ENCODE data around the gene TSPO.

TSPO gene

DNA sequence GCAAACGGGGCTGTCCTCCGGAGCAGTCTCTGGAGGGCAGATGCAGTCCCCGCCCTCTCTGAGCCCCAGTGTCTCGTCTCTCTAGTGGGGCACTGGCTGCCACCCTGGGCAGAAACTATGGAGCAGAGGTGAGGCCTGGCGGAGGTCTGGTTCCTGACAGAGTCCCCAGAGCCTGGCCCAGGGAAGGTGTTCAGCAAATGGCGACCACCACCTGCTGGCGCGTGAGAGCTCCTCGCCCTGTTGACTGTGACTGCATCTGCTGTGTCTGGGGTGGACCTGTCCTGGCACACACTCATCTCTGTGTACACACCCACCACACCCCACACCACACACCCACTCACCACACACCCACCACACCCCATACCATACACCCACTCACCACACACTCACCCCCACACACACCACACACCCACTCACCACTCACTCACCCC is 53.9 kb downstream of the TSPO start:
- no peaks in the 10 kb centered on the region for H3K27me3 ChIP-seq (ENCODE audit: control insufficient read depth in 1 of 2, insufficient read depth in 2 of 2, low read length in 2 of 2)
- H3K36me3 ChIP-seq (ENCODE audit: control insufficient read depth in 2 of 2, insufficient read depth in 2 of 2, low read length in 2 of 2), result peaks cover 0 to 7% of the 10 kb centered on the region in 2 donors
- no peak overlapping the region for H3K9ac ChIP-seq (ENCODE audit: low read length in 2 of 2)
- H3K4me3 ChIP-seq (ENCODE audit: low read length in 2 of 2), result no peak overlapping the region
- H3K9me3 ChIP-seq (ENCODE audit: control insufficient read depth in 2 of 2, low read length in 2 of 2), result no peaks in the 10 kb centered on the region
- no peaks in the 10 kb centered on the region for H3K4me1 ChIP-seq (ENCODE audit: control insufficient read depth, insufficient read depth, low read length)
- no peak overlapping the region for H3K27ac ChIP-seq (ENCODE audit: low read length)

GRCh38 chr22:43205748-43206508 is 54.6 kb downstream of the TSPO start:
- Histone ChIP-seq H3K27ac (ENCODE audit: low read length) (no peak overlapping the region), H3K27me3 (ENCODE audit: control insufficient read depth in 1 of 2, insufficient read depth in 2 of 2, low read length in 2 of 2) (no peaks in the 10 kb centered on the region), H3K36me3 (ENCODE audit: control insufficient read depth in 2 of 2, insufficient read depth in 2 of 2, low read length in 2 of 2) (peaks cover 0 to 7% of the 10 kb centered on the region in 2 donors), H3K9ac (ENCODE audit: low read length in 2 of 2) (no peak overlapping the region), H3K4me3 (ENCODE audit: low read length in 2 of 2) (no peak overlapping the region), H3K9me3 (ENCODE audit: control insufficient read depth in 2 of 2, low read length in 2 of 2) (no peaks in the 10 kb centered on the region), H3K4me1 (ENCODE audit: control insufficient read depth, insufficient read depth, low read length) (no peaks in the 10 kb centered on the region)

GRCh38 chr22:43206509-43207161 is 55.3 kb downstream of the TSPO start:
- Histone ChIP-seq H3K4me1 (ENCODE audit: control insufficient read depth, insufficient read depth, low read length) (no peaks in the 10 kb centered on the region), H3K4me3 (ENCODE audit: low read length in 2 of 2) (no peak overlapping the region), H3K27ac (ENCODE audit: low read length) (no peak overlapping the region), H3K36me3 (ENCODE audit: control insufficient read depth in 2 of 2, insufficient read depth in 2 of 2, low read length in 2 of 2) (peaks cover 0 to 7% of the 10 kb centered on the region in 2 donors), H3K9me3 (ENCODE audit: control insufficient read depth in 2 of 2, low read length in 2 of 2) (no peaks in the 10 kb centered on the region), H3K9ac (ENCODE audit: low read length in 2 of 2) (no peak overlapping the region), H3K27me3 (ENCODE audit: control insufficient read depth in 1 of 2, insufficient read depth in 2 of 2, low read length in 2 of 2) (no peaks in the 10 kb centered on the region)

DNA sequence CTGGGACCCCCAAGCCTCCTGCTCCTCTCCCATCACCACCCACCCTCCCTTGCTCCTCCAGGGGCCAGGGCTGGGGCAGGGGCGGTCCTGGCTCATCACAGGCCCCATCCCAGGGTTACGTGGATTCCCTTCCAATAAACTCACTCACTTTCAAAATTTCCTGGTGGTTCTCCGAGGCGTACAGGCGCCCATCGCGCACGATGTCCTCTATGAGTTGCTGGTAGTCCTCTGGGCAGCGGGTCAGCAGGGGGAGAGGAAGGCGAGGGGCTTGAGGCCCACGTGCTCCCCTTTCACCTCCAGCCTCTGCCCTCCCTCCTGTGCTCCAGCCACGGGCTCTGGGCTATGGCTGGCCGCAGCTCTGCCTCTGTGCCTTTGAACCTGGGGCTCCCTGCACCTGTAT is 56.0 kb downstream of the TSPO start:
- Histone ChIP-seq H3K27me3 (ENCODE audit: control insufficient read depth in 1 of 2, insufficient read depth in 2 of 2, low read length in 2 of 2) (no peaks in the 10 kb centered on the region), H3K4me1 (ENCODE audit: control insufficient read depth, insufficient read depth, low read length) (no peaks in the 10 kb centered on the region), H3K36me3 (ENCODE audit: control insufficient read depth in 2 of 2, insufficient read depth in 2 of 2, low read length in 2 of 2) (peaks cover 0 to 7% of the 10 kb centered on the region in 2 donors), H3K27ac (ENCODE audit: low read length) (no peak overlapping the region), H3K9ac (ENCODE audit: low read length in 2 of 2) (no peak overlapping the region), H3K4me3 (ENCODE audit: low read length in 2 of 2) (no peak overlapping the region), H3K9me3 (ENCODE audit: control insufficient read depth in 2 of 2, low read length in 2 of 2) (no peaks in the 10 kb centered on the region)

DNA sequence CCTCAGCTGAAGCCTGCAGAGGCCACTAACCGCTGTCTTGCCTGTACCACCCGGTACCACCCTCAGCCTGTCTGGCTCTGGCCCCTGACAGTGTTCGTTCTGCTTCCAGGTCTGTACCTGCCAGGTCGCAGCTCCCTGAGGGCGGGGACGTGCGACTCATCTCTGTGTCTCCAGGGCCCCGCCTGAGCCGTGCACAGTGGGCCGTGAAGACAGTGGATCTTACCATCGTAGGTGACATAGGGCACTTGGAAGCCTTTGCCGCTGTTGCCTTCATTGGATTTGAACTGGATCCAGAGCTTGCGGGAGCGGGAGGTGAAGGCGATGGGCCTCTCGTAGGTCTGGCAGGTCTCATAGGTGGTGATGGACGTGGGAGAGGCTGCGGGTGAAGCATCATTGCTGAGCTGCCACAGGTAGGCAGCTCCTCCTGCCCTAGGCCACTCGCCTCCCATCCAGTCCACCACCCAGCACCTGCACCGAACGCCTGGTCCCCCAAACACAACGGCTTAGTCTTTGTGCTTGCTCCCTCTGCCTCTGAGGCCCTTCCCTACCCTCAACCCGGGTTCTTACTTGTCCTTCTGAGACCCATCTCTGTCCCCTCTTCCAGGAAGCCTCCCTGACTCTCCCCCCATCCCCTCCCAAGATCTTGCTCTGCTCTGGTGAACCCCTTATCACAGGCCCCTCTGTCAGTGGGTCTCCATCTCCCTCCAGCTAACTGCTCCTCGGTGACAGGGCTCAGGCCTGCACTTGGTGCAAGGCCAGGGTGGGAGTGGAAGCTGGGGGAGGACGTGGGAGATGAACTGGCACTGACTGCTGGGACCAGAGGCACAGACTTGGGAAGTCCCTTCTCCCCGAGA is 56.7 kb downstream of the TSPO start:
- Histone ChIP-seq H3K9ac (ENCODE audit: low read length in 2 of 2) (no peak overlapping the region), H3K9me3 (ENCODE audit: control insufficient read depth in 2 of 2, low read length in 2 of 2) (no peaks in the 10 kb centered on the region), H3K4me1 (ENCODE audit: control insufficient read depth, insufficient read depth, low read length) (no peaks in the 10 kb centered on the region), H3K27me3 (ENCODE audit: control insufficient read depth in 1 of 2, insufficient read depth in 2 of 2, low read length in 2 of 2) (no peaks in the 10 kb centered on the region), H3K36me3 (ENCODE audit: control insufficient read depth in 2 of 2, insufficient read depth in 2 of 2, low read length in 2 of 2) (peaks cover 0 to 7% of the 10 kb centered on the region in 2 donors), H3K4me3 (ENCODE audit: low read length in 2 of 2) (no peak overlapping the region), H3K27ac (ENCODE audit: low read length) (no peak overlapping the region)

DNA sequence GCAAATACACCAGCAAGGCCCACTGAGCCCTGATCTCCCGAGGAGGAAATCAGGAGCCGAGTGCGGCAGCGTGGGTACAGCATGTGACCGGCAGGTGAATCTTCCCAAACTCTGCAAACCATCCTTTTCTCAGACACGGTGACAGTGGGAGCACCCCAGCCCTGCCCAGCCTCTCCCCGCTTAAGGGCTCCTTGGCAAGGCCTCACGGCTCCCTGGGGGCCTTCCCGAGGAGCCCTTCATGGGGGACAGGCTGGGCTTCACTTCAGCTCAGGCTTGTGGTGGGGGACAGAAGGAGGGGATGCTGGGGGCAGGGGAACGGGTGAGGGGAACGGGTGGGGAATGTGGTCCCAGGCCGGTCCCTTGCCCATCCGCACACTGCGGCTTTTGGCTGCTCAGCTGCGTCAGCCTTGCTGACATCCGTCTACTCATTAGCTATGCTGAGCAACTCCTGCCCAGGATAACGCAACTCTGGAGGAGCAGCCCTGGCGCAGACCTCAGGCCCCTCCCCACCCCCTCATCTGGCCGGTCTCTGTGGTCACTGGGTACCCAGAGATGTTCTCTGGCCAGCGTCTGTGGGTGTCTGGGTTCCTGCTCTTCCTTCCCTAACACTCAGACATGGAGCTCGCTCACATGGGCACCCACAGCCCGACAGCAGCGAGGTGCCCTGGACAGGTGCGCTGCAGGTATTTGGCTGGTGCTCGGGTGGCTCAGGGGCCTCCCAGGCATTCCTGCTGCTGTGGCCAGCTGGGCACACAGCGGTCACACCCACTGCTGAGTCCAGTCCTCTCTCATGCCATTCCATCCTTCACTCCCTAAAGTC is 57.6 kb downstream of the TSPO start:
- Histone ChIP-seq H3K9me3 (ENCODE audit: control insufficient read depth in 2 of 2, low read length in 2 of 2) (no peaks in the 10 kb centered on the region), H3K27ac (ENCODE audit: low read length) (no peak overlapping the region), H3K36me3 (ENCODE audit: control insufficient read depth in 2 of 2, insufficient read depth in 2 of 2, low read length in 2 of 2) (peaks cover 0 to 4% of the 10 kb centered on the region in 2 donors), H3K4me3 (ENCODE audit: low read length in 2 of 2) (no peak overlapping the region), H3K4me1 (ENCODE audit: control insufficient read depth, insufficient read depth, low read length) (no peaks in the 10 kb centered on the region), H3K9ac (ENCODE audit: low read length in 2 of 2) (no peak overlapping the region), H3K27me3 (ENCODE audit: control insufficient read depth in 1 of 2, insufficient read depth in 2 of 2, low read length in 2 of 2) (no peaks in the 10 kb centered on the region)

DNA sequence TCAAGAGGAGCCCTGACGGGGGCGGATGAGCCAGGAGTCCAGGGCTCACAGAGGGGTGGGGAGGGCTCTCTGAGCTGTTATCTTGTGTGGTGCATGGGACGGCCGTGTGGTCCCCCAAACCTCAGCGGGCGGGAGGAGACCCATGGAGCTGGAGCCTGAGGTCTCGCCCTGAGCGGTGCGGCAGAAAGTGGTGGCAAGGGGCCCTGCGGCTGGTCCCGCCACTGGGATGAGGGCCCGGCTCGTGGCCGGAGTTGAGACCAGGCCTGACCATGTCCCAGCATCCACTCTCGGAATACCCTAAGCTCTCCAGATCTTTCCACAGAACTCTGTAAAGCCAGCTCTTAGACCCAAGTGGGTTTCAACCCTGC is 58.1 kb downstream of the TSPO start:
- Histone ChIP-seq H3K4me1 (ENCODE audit: control insufficient read depth, insufficient read depth, low read length) (no peaks in the 10 kb centered on the region), H3K36me3 (ENCODE audit: control insufficient read depth in 2 of 2, insufficient read depth in 2 of 2, low read length in 2 of 2) (peaks cover 0 to 4% of the 10 kb centered on the region in 2 donors), H3K27ac (ENCODE audit: low read length) (no peak overlapping the region), H3K9me3 (ENCODE audit: control insufficient read depth in 2 of 2, low read length in 2 of 2) (no peaks in the 10 kb centered on the region), H3K4me3 (ENCODE audit: low read length in 2 of 2) (no peak overlapping the region), H3K9ac (ENCODE audit: low read length in 2 of 2) (no peak overlapping the region), H3K27me3 (ENCODE audit: control insufficient read depth in 1 of 2, insufficient read depth in 2 of 2, low read length in 2 of 2) (no peaks in the 10 kb centered on the region)

- Histone ChIP-seq H3K27ac (ENCODE audit: low read length) (no peak overlapping the region), H3K9ac (ENCODE audit: low read length in 2 of 2) (no peak overlapping the region), H3K36me3 (ENCODE audit: control insufficient read depth in 2 of 2, insufficient read depth in 2 of 2, low read length in 2 of 2) (peaks cover 0 to 4% of the 10 kb centered on the region in 2 donors), H3K9me3 (ENCODE audit: control insufficient read depth in 2 of 2, low read length in 2 of 2) (no peaks in the 10 kb centered on the region), H3K27me3 (ENCODE audit: control insufficient read depth in 1 of 2, insufficient read depth in 2 of 2, low read length in 2 of 2) (no peaks in the 10 kb centered on the region), H3K4me3 (ENCODE audit: low read length in 2 of 2) (no peak overlapping the region), H3K4me1 (ENCODE audit: control insufficient read depth, insufficient read depth, low read length) (no peaks in the 10 kb centered on the region)
These were observed 58.6 kb downstream of the TSPO start for GRCh38 chr22:43209971-43210370.

GRCh38 chr22:43210631-43211515 is 59.5 kb downstream of the TSPO start:
- no peaks in the 10 kb centered on the region for H3K27me3 ChIP-seq (ENCODE audit: control insufficient read depth in 1 of 2, insufficient read depth in 2 of 2, low read length in 2 of 2)

More at GRCh38 chr22:43210631-43211515, 59.5 kb downstream of the TSPO start:
- Histone ChIP-seq H3K27ac (ENCODE audit: low read length) (no peak overlapping the region), H3K9me3 (ENCODE audit: control insufficient read depth in 2 of 2, low read length in 2 of 2) (no peaks in the 10 kb centered on the region), H3K9ac (ENCODE audit: low read length in 2 of 2) (no peak overlapping the region), H3K4me3 (ENCODE audit: low read length in 2 of 2) (no peak overlapping the region), H3K4me1 (ENCODE audit: control insufficient read depth, insufficient read depth, low read length) (no peaks in the 10 kb centered on the region), H3K36me3 (ENCODE audit: control insufficient read depth in 2 of 2, insufficient read depth in 2 of 2, low read length in 2 of 2) (peaks cover 0 to 4% of the 10 kb centered on the region in 2 donors)

All from stomach smooth muscle (tissue), 2 donors.